ENCODE data around the gene MBP.

The MBP gene

DNA sequence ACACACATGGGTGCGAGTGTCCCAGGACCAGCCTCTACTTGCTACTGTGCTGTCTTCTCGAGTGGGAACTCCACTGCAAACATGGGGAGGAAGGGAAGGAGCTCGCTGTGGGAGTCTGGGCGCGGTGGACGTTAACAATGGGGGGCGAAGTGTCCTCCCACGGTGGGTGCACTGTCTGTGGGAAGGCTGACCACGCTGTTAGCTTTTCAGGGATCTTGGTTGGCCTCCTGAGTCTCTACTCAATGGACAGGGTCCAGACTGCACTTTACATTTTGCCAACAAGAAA is 146.7 kb downstream of the MBP start:
- no peak overlapping the region for H2AFZ ChIP-seq (ENCODE audit: low read length)
- no peak overlapping the region for H3K4me3 ChIP-seq (ENCODE audit: low read depth, low read length, poor library complexity, severe bottlenecking)
- peaks cover 49% of the 10 kb centered on the region for H3K36me3 ChIP-seq (ENCODE audit: insufficient read depth, low read length)
- H4K20me1 ChIP-seq (ENCODE audit: insufficient read depth, low read length) = no peaks in the 10 kb centered on the region
- H3K27ac ChIP-seq (ENCODE audit: low read depth, low read length, poor library complexity, severe bottlenecking) = no peak overlapping the region
- no peak overlapping the region for H3K9ac ChIP-seq (ENCODE audit: low read length)
- no peaks in the 10 kb centered on the region for H3K9me2 ChIP-seq (ENCODE audit: low read depth, low read length)
- no peak overlapping the region for H3K4me2 ChIP-seq (ENCODE audit: low read length)
- no peak for TF ChIP-seq EZH2 (IDR thresholded peaks at IDR 0.05; ENCODE audit: borderline replicate concordance, low read length)
- TF ChIP-seq, protein P1, sequence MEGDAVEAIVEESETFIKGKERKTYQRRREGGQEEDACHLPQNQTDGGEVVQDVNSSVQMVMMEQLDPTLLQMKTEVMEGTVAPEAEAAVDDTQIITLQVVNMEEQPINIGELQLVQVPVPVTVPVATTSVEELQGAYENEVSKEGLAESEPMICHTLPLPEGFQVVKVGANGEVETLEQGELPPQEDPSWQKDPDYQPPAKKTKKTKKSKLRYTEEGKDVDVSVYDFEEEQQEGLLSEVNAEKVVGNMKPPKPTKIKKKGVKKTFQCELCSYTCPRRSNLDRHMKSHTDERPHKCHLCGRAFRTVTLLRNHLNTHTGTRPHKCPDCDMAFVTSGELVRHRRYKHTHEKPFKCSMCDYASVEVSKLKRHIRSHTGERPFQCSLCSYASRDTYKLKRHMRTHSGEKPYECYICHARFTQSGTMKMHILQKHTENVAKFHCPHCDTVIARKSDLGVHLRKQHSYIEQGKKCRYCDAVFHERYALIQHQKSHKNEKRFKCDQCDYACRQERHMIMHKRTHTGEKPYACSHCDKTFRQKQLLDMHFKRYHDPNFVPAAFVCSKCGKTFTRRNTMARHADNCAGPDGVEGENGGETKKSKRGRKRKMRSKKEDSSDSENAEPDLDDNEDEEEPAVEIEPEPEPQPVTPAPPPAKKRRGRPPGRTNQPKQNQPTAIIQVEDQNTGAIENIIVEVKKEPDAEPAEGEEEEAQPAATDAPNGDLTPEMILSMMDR (IDR thresholded peaks at IDR 0.05; ENCODE audit: low read length) = no peak
- H3K9me3 ChIP-seq (ENCODE audit: low read length) = no peaks in the 10 kb centered on the region
- H3K4me1 ChIP-seq (ENCODE audit: insufficient read depth, low read length, severe bottlenecking) = peaks cover 60% of the 10 kb centered on the region
- no peaks in the 10 kb centered on the region for H3F3A ChIP-seq (ENCODE audit: insufficient read depth, low read length)
- no peaks in the 10 kb centered on the region for H3K79me2 ChIP-seq (ENCODE audit: insufficient read depth, low read length)
- no peaks in the 10 kb centered on the region for H3K27me3 ChIP-seq (ENCODE audit: insufficient read depth, low read length)

DNA sequence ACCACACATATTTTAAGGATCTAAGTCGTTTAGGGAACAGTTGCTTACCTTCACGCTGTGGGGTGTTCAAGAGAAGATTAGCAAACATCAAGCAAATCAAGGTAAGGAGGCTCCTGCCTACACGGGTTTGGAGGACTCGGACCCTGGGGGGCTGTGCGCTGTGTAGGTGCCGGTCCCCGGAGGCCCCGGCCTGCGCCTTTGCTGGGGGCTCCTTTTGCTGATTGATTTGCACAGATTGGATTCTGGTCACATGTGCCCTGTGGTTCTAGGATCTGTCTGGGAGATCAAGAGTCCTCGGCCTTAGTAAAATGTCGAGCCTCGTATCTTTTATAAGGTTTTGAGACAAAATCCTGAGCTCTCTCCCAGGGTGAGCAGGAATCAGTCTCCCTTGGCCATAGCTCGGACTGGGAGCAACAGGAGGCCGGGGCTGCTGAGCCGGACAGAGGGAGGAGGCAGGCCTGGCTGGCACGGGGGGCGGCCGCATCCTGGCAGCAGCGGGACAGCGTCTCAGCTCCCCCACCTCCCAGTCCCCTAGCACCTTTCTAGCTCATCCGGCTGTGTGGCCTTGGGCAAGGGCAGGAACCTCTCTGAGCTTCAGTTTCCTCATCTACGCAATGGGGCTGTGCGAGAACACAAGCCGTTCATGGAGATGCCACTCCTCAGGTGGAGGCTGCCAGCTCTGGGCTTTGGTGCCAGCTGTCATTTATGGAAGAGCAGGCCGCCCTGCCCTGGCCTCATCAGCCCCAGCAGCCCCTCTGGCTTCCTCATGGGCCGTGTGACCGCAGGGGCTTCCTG is 147.2 kb downstream of the MBP start:
- Histone ChIP-seq H3K9ac (ENCODE audit: low read length) (no peak overlapping the region), H3F3A (ENCODE audit: insufficient read depth, low read length) (no peaks in the 10 kb centered on the region), H3K4me1 (ENCODE audit: insufficient read depth, low read length, severe bottlenecking) (peaks cover 60% of the 10 kb centered on the region), H3K27me3 (ENCODE audit: insufficient read depth, low read length) (no peaks in the 10 kb centered on the region), H3K36me3 (ENCODE audit: insufficient read depth, low read length) (peaks cover 49% of the 10 kb centered on the region), H3K9me2 (ENCODE audit: low read depth, low read length) (no peaks in the 10 kb centered on the region), H3K79me2 (ENCODE audit: insufficient read depth, low read length) (no peaks in the 10 kb centered on the region), H3K27ac (ENCODE audit: low read depth, low read length, poor library complexity, severe bottlenecking) (no peak overlapping the region), H3K4me3 (ENCODE audit: low read depth, low read length, poor library complexity, severe bottlenecking) (no peak overlapping the region), H3K4me2 (ENCODE audit: low read length) (no peak overlapping the region), H3K9me3 (ENCODE audit: low read length) (no peaks in the 10 kb centered on the region), H4K20me1 (ENCODE audit: insufficient read depth, low read length) (no peaks in the 10 kb centered on the region), H2AFZ (ENCODE audit: low read length) (no peak overlapping the region)
- TF ChIP-seq, protein P1 (IDR thresholded peaks at IDR 0.05; ENCODE audit: low read length) = no peak
- TF ChIP-seq EZH2 (IDR thresholded peaks at IDR 0.05; ENCODE audit: borderline replicate concordance, low read length) = no peak

DNA sequence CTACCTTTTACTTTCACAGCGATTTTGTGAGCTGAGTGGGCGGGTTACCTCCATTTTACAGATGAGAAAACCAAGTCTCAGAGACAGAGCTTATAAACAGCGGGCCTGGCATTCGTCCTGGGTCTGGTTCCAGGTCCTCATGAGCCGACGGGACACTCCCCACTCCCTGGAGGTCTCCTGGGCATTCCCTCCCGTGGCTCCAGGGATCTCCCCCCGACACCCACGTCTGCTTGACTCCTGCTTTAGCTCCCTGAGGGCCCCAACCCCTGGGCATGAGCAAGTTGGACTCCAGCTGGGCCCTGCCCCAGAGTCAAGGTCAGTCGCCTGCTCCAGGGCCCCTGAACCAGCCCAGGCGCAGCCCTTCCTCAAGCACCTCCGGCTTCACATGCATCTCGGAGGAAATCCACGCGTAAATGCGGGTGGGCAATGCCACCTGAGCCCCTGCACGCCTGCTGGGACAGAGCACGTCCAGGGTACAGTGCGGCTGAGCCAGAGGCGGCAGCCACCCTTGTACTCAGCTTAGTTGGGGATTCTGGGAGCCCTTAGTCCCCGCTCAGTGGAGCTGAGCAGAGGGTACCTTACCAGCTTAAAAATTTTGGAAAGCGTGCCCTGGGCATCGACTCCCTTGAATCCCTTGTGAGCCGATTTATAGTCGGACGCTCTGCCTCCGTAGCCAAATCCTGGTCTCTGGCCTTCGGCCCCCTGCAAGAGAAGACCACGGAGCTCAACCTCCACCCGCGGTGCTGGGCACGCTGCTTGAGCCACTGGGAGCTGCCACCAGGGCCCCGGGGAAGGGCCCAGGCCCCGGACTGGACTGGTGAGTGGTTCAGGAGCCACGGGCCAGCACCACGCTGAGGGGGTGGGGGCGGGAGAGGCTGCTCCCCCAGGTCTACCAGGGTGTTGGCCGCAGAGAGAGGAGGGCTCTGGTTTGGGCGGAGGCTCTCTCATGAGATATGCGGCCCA is 148.1 kb downstream of the MBP start:
- no peaks in the 10 kb centered on the region for H3K27me3 ChIP-seq (ENCODE audit: insufficient read depth, low read length)
- H3F3A ChIP-seq (ENCODE audit: insufficient read depth, low read length) = no peaks in the 10 kb centered on the region
- no peaks in the 10 kb centered on the region for H3K79me2 ChIP-seq (ENCODE audit: insufficient read depth, low read length)
- no peaks in the 10 kb centered on the region for H3K9me3 ChIP-seq (ENCODE audit: low read length)
- H3K36me3 ChIP-seq (ENCODE audit: insufficient read depth, low read length) = peaks cover 49% of the 10 kb centered on the region
- TF ChIP-seq EZH2 (IDR thresholded peaks at IDR 0.05; ENCODE audit: borderline replicate concordance, low read length) = no peak
- TF ChIP-seq, protein P1 (IDR thresholded peaks at IDR 0.05; ENCODE audit: low read length) = no peak
- no peak overlapping the region for H3K9ac ChIP-seq (ENCODE audit: low read length)
- peaks cover 60% of the 10 kb centered on the region for H3K4me1 ChIP-seq (ENCODE audit: insufficient read depth, low read length, severe bottlenecking)
- H3K4me2 ChIP-seq (ENCODE audit: low read length) = no peak overlapping the region
- H3K9me2 ChIP-seq (ENCODE audit: low read depth, low read length) = no peaks in the 10 kb centered on the region
- H3K27ac ChIP-seq (ENCODE audit: low read depth, low read length, poor library complexity, severe bottlenecking) = no peak overlapping the region
- H2AFZ ChIP-seq (ENCODE audit: low read length) = no peak overlapping the region
- no peaks in the 10 kb centered on the region for H4K20me1 ChIP-seq (ENCODE audit: insufficient read depth, low read length)
- H3K4me3 ChIP-seq (ENCODE audit: low read depth, low read length, poor library complexity, severe bottlenecking) = no peak overlapping the region
